Thyroid gland (tissue), 4 donors: ENCODE data around the gene ABCD3. TPM values are rescaled to one million over a fixed set of nuclear protein-coding genes. Genes with fewer than 3 reads are reported as not detected.
A peak's percentile ranks its signal among the peaks of the same experiment; 100 is the strongest.

Source experiments
- DNase-seq, 2 donors: peaks; one replicate each; pipeline ENCODE4 v3.0.0-alpha.2; 2019
- H3K27ac ChIP-seq, 3 donors: fragments of 200-600 bp; sonication (generic); 1 replicate in 2 of 3; 2 replicates in 1 of 3; pipeline ENCODE4 v1.5.1; 2016 to 2019; ENCODE audit warnings: mild to moderate bottlenecking in 1 of 3, moderate library complexity in 1 of 3
- H3K27me3 ChIP-seq: fragments of 200-600 bp; sonication (generic); one replicate; pipeline ENCODE4 v1.5.1; 2019
- H3K36me3 ChIP-seq, 2 donors: fragments of 200-600 bp; sonication (generic); one replicate each; pipeline ENCODE4 v1.5.1; 2016 to 2019
- H3K4me1 ChIP-seq, 2 donors: fragments of 200-600 bp; sonication (generic); one replicate each; pipeline ENCODE4 v1.5.1; 2017 to 2019
- H3K4me3 ChIP-seq, 3 donors: fragments of 200-600 bp; sonication (generic); replicated peaks in 1 of 3; 1 replicate in 2 of 3; 2 replicates in 1 of 3; pipeline ENCODE4 v1.5.1; 2016; ENCODE audit warnings: mild to moderate bottlenecking in 1 of 3
- H3K9me3 ChIP-seq: fragments of 200-600 bp; sonication (generic); one replicate; pipeline ENCODE4 v1.5.1; 2017
- CTCF ChIP-seq, 6 experiments: fragments of 200-600 bp in 3 of 6; fragments of 450-650 bp in 3 of 6; sonication (generic) in 3 of 6; IDR thresholded peaks; one replicate each; pipeline ENCODE4 v1.5.1; 2016 to 2019; ENCODE audit warnings: antibody characterized with exemption in 6 of 6, mild to moderate bottlenecking in 2 of 6, inconsistent platforms in 1 of 6, moderate library complexity in 1 of 6
- POLR2A ChIP-seq, 2 donors: fragments of 450-650 bp; IDR thresholded peaks; one replicate each; pipeline ENCODE4 v1.6.1; 2017; ENCODE audit warnings: antibody characterized with exemption in 2 of 2, mild to moderate bottlenecking in 2 of 2, moderate library complexity in 1 of 2
- WGBS, 2 donors: methylation state at CpG; one replicate each; pipeline ENCODE4 v1.1.5; 2017; 5-methylcytosine and 5-hydroxymethylcytosine counted together
- intact Hi-C: fragments of 100-400 bp; cut with DNase I; formaldehyde crosslinking; loops from one replicate; pipeline ENCODE4 v1.15.1; 2023
- total RNA-seq, 4 donors: library from RNA; depleted of rRNA; stranded (reverse); fragments of >200 nt; gene quantifications; one replicate each; pipeline ENCODE4 v1.2.3, GENCODE V29; 2016

Gene ABCD3
- total RNA-seq, 4 donors from 2014 or later: 45.3 to 52.1 (median 49.2) TPM

DNA sequence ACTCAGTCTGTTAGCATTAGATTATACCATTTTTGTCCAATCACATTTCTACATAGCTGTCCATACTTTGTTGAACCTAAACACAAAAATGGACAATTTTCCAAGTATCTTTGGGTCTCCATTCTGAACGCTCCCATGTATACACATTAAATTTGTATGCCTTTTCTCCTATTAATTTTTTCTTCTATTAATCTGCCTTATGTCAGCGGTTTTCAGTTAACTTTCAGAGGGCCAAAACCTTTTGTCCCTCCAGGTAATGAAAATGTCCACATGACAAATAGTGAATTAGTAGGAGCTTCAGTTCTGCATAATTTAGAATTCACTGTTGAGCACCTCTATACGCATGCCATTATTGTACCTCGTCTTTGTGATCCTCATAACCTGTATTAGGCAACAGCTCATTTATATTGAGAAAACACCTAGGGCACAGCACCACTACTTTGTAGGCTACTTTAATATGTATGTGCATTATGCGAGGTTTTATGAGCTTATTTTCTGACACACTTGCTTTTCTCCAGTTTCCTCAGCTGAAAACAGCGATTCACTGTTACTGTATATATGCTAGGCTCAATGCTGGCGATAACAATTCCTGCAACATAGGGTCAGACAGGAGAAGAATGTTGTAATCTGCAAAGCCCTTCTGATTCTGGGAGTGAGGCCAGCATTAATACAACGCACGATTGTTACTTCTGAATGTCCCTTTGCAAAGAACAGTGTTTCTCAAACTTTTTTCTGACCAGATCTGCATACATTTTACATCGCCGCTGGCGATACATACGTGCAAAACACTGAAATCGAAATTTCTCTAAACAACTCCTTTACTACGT lies 1.1 kb upstream of the ABCD3 start:
- WGBS, 2 donors: 28 to 34% methylated on average over 15 of the region's 15 CpGs
- TF ChIP-seq POLR2A (IDR thresholded peaks at IDR 0.05) (no peak), CTCF (IDR thresholded peaks at IDR 0.05) (no peak)
- no peaks in the 10 kb centered on the region for H3K9me3 ChIP-seq
- peak overlapping the region in 2 of 3 donors; percentile 66 to 91 for H3K4me3 ChIP-seq
- H3K27me3 ChIP-seq: no peaks in the 10 kb centered on the region
- peak overlapping the region; percentile 91 to 94 (median 92) for H3K27ac ChIP-seq
- H3K36me3 ChIP-seq: no peaks in the 10 kb centered on the region
- peaks cover 5 to 22% of the 10 kb centered on the region in 2 donors for H3K4me1 ChIP-seq
- DNase-seq: peak; percentile 61 to 63
- intact Hi-C loops: no loop called here

DNA sequence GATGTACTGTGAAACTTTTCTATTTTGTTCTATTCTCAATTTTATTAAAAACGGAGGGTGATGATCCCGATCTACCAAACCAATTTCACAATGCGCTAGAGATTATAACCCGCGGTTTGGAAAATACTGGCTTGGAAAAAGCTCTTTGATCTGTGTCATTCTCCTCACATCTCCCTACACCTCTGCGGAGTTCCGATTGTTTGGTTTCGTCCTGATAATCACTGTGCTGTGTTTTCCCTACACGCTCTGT lies 536 bp upstream of the ABCD3 start:
- intact Hi-C loops: no loop called here
- TF ChIP-seq CTCF (IDR thresholded peaks at IDR 0.05) (no peak), POLR2A (IDR thresholded peaks at IDR 0.05) (no peak)
- no peak for DNase-seq
- H3K9me3 ChIP-seq: no peaks in the 10 kb centered on the region
- peak overlapping the region; percentile 91 to 94 (median 92) for H3K27ac ChIP-seq
- H3K27me3 ChIP-seq: no peaks in the 10 kb centered on the region
- peak overlapping the region; percentile 30 to 91 (median 66) for H3K4me3 ChIP-seq
- no peaks in the 10 kb centered on the region for H3K36me3 ChIP-seq
- WGBS, 2 donors: 0 to 2% methylated on average over 9 of the region's 9 CpGs
- H3K4me1 ChIP-seq: peaks cover 9 to 25% of the 10 kb centered on the region in 2 donors

DNA sequence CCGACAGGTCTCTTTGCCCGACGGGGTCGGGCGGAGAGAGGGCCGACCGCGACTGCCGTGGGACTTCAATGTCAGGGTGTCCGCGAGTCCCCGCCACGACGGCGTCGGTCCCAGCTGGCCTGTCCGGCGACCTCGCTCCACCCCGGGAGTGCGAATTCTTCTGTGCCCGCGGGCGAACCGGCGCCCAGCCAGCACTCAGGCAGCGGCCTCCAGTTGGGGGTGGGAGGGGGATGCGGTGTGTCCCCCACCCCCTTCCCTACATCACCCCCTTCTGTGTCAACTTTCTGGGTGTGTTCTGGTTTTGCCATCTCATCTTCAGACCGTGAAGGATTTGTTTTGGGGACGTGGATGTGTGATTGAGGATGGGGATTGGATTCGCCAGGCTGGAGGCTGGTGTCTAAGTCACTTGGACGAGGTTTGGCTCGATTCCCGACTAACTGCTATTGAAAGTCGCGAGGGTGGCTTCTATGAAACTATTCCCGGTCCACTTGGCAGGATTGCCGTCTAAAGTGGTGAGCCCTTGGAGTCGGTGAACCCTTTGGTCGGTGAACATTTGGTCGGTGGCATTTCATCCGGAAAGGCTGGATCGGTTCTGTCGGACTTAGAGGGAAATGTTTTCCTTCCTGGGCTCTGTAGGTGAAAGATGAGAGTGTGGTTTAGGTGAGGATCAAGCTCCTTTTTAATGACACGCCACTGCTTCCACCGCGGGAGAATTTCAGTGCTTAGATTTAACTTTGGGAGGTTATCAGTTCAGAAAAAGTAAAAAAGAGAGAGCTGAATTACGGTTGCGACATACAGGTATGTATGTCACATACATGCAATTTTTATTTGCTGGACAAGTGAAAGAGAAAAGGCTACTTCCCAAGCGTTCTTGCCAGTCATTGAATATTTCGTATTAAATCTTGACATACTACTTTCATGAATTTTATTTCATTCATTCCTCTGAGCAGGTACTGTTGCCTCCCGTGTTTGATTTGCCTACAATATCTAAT lies 771 bp downstream of the ABCD3 start:
- no peaks in the 10 kb centered on the region for H3K36me3 ChIP-seq
- H3K4me1 ChIP-seq: peaks cover 10 to 34% of the 10 kb centered on the region in 2 donors
- intact Hi-C loops: no loop called here
- DNase-seq: peak; percentile 82 to 87
- no peaks in the 10 kb centered on the region for H3K9me3 ChIP-seq
- H3K4me3 ChIP-seq: peak overlapping the region; percentile 79 to 91 (median 83)
- H3K27ac ChIP-seq: peak overlapping the region; percentile 85 to 92 (median 90)
- TF ChIP-seq POLR2A (IDR thresholded peaks at IDR 0.05) (no peak), CTCF (IDR thresholded peaks at IDR 0.05) (no peak)
- no peaks in the 10 kb centered on the region for H3K27me3 ChIP-seq
- WGBS, 2 donors: 8% methylated on average over 27 to 29 of the region's 52 CpGs

DNA sequence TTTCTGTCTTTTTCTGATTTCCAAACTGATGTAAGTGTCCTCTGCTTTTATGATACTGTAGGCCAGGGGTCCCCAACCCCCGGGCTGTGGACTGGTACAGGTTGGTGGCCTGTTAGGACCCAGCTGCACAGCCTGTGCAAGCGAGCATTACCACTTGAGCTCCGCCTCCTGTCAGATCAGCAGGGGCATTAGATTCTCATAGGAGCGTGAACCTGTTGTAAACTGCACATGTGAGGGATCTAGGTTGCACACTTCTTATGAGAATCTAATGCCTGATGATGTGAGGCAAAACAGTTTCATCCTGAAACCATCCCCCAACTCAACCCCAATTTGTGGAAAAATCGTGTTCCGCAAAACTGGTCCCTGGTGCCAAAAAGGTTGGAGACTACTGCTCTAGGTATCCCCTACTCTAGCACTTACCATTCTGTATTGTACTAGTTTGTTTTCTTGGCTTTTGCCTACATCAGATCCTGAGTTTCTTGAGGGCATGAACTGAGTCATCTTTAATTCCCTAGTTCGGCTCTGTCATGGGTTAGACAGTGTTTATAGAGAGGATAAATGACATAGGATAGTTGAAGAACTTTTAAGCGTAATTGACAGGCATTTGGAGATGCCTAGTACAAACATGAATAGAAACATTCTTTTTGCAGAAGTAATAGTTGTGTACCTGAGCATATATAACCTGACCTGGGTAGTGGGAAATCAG lies 4.1 kb downstream of the ABCD3 start:
- no peak for DNase-seq
- no peak overlapping the region for H3K27ac ChIP-seq
- H3K27me3 ChIP-seq: no peaks in the 10 kb centered on the region
- no peaks in the 10 kb centered on the region for H3K9me3 ChIP-seq
- intact Hi-C loops: no loop called here
- H3K4me1 ChIP-seq: peaks cover 5 to 38% of the 10 kb centered on the region in 2 donors
- 94 to 99% methylated on average over 8 of the region's 8 CpGs for WGBS, 2 donors
- TF ChIP-seq CTCF (IDR thresholded peaks at IDR 0.05): no peak
- no peak for TF ChIP-seq POLR2A (IDR thresholded peaks at IDR 0.05)
- no peak overlapping the region for H3K4me3 ChIP-seq
- no peaks in the 10 kb centered on the region for H3K36me3 ChIP-seq
